Eye (tissue), 1 donor: ENCODE data around the gene MMP17.
"Not testable (repeated sequence)": the region's sequence is repeated elsewhere in the genome, so short reads cannot be mapped to it uniquely, and the experiment has no call there.

Experiments
- DNase-seq: peaks from one replicate; pipeline ENCODE4 v3.0.0-alpha.2; 2015

Gene MMP17

GRCh38 chr12:131800594-131801135 lies 27.5 kb upstream of the MMP17 start:
- no peak for DNase-seq

- DNase-seq, result no peak
These were observed 26.8 kb upstream of the MMP17 start for GRCh38 chr12:131801254-131801866.

GRCh38 chr12:131803961-131804521 lies 24.2 kb upstream of the MMP17 start:
- DNase-seq, result peak; percentile 27

GRCh38 chr12:131805421-131805820 lies 22.8 kb upstream of the MMP17 start:
- no peak for DNase-seq

GRCh38 chr12:131806674-131807073 lies 21.5 kb upstream of the MMP17 start:
- DNase-seq, result no peak

- DNase-seq, result no peak
These were observed 19.3 kb upstream of the MMP17 start for GRCh38 chr12:131808744-131809371.

- not testable (repeated sequence) for DNase-seq
These were observed 18.5 kb upstream of the MMP17 start for GRCh38 chr12:131809476-131810254.

GRCh38 chr12:131810726-131811125 lies 17.5 kb upstream of the MMP17 start:
- no peak for DNase-seq

GRCh38 chr12:131815131-131815530 lies 13.1 kb upstream of the MMP17 start:
- no peak for DNase-seq

GRCh38 chr12:131816495-131816894 lies 11.7 kb upstream of the MMP17 start:
- no peak for DNase-seq

GRCh38 chr12:131817241-131817640 lies 11.0 kb upstream of the MMP17 start:
- no peak for DNase-seq

- DNase-seq, result no peak
These were observed 9.2 kb upstream of the MMP17 start for GRCh38 chr12:131818821-131819585.

GRCh38 chr12:131824450-131824849 lies 3.7 kb upstream of the MMP17 start:
- no peak for DNase-seq

- DNase-seq, result no peak
These were observed 2.9 kb upstream of the MMP17 start for GRCh38 chr12:131825146-131825892.

- peak; percentile 55 for DNase-seq
These were observed 1.9 kb upstream of the MMP17 start for GRCh38 chr12:131826097-131826928.

- peak; percentile 62 for DNase-seq
These were observed 620 bp downstream of the MMP17 start for GRCh38 chr12:131828671-131829355.

- DNase-seq, result no peak
These were observed 1.2 kb downstream of the MMP17 start for GRCh38 chr12:131829356-131829747.

- no peak for DNase-seq
These were observed 1.7 kb downstream of the MMP17 start for GRCh38 chr12:131829791-131830334.

GRCh38 chr12:131830335-131830913 lies 2.2 kb downstream of the MMP17 start:
- peak; percentile 89 for DNase-seq
